ENCODE results near the gene KRT222.
A peak's percentile ranks its signal among the peaks of the same experiment; 100 is the strongest.

The KRT222 gene

DNA sequence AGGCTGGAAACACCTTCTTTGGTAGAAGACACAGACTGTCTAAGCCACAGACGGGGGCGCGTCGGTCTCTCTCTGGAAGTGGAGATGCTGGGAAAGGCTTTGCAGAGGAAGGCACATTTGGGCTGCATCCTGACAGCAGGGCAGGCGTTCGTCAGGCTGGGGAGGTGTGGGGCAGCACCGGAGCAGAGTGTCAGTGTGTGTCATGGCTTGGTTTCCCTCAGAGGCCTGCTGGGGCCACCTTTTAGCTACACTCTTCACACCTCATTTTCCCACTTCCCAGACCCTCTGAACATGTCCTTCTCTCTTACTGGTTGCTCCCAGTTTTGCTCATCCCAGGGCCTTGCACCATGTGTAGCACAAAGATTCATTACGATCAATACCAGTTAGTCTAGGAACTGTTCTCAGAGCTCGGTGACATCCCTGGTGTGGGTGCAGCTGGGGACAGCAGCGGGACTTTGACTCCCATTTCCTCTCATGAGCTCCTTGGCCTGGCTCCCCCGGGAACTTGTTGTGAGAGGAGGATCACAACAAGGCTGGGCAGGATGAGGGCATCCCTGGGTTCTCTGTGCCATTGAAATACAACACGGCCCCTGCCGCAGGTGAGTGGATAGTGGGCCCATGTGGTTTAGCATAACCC, 50.4 kb downstream of the KRT222 start:
- DNase-seq, result no peak

DNA sequence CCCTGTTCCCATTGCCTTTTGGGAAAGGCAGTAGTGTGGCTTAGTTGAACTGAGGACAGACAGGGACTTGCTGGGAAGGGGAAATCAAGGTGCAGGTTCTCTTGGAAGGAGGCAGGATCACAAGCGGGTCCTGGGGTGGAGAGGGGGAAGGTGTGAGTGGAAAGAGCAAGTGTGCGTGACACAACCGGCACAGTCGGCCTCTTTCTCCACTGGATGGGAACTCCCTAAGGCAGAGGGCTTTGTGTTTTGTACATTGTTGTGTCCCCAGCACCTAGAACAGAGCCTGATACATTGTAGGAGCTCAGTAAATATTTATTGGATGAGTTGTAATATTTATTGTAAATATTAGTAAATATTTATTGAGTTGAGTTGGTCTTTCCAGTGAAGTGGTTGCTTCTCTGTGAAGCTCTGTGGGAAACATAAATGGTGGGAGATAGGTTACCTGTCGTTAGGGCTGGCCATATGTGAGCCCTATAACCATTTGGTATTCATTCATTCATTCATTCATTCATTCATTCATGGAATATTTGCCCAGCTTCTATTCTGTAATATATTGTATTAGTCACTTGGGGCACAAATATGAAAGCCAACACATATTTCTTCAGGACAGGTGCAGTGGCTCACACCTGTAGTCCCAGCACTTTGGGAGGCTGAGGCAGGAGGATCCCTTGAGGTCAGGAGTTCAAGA, 51.4 kb downstream of the KRT222 start:
- no peak for DNase-seq

DNA sequence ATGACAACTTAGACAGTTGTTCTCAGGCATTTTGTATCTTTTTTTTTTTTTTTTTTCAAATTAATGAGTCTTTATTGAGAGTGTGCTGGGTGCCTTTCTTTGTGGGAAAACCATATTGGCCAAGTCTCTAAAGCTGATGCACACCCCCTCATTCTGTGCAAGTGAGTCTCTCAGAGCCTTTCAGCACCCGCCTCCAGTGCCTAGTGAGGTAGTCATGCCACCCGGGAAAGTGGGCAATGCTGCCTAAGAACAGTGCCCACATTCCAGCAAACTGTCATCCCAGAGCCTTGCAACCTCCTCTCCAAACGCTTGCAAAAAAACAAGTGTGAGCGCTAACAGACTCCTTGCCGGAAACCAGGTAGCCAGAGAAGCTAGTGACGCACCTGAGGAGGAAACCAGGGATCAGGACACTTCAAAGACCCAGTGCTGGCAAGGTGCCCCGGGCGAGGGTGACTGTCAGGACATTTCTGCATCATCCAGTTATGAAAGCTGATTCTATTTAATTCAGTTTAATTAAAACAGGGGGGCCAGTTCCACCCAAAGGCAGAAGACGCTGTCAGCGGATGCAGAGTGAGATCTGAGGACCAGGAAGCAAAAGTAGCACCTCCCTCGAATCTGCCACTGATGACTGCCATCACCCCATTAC, 52.3 kb downstream of the KRT222 start:
- DNase-seq, result peak; percentile 42 to 64

DNA sequence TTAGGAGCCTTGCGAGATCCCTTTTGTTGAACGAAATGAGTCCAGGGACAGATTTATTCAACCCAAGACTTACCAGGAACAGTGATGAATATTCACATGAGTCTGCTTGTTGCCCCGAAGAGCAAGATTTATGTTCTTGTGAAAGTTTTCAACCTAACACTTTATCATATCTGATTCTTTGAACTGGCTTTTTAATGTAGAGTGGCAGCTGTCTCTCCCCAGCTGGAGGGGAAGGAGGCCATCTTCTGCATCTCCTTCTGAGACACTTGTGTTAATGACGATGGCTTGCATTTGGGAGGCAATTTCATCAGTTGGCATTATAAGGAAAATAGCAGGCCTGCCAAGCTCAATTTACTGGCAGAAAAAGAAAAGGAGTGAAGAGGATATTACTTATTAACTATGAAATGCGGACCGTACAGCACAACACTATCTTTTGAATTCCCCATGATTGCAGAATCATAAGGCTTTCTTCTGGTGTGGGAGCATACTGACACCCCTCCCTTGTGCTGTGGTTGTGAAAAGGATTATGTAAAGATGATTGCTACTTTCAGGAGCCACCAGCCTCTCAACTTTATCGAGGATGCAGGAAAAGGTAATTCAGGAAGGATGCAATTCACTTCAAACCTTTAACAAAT, 53.0 kb downstream of the KRT222 start:
- DNase-seq, result no peak

DNA sequence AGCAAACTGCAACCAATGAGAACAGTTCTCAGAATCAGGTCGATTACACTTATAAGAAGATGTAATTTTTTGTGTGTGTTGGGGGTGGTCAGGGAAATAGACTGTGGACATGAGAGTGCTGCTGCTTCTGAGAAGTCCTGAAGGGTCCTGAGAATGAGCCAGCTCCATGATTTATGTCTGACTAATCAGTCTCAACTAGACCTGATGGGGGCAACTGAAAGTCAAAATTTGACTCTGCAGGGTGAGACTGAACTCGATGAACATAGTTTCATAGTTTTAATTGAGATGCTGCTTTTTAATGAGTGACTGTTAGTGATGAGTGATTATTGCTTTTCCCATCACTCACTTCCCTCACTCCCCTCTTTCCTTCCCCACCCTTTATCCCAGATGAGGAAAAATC, 54.6 kb downstream of the KRT222 start:
- DNase-seq, result no peak

DNA sequence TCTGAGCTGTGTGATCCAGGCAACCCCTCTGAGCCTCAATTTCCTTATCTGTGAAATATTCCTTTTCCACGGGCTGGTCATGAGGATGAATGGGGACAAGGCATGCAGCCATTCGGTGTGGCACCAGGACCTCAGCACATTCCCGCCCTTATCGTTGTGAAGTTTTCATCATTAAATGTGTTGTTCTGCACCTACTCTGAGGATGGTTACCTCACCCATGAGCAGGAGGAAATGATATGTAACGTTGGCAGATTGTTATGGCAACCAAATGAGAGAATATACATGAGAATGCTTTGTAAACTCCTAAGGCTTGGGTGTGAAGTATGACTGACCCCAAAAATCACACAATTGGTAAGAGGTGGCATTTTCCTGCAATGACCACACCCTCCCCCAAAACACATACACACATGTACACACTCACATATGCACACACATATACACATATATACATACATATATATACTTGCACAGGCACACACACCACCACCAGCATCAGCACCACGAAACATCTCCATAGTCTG, 56.9 kb downstream of the KRT222 start:
- no peak for DNase-seq

DNA sequence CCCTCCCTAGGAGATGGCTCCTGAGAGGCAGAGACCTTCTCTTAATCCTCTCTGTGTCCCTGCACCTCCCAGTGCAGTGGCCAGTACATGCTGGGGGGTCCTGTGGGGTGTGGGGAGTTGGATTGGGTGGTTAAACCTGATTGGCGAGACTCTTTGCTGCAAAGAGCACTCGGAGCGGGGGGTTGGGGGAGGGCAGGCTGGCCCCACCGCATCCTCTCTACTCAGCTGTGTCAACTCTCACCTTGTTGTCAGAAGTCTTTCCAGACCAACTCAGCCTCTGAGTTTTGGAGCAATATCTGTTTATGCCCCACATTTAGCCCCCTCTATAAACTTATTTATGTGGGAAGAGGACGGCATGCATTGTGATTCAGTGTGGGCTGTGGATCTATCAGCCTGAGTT, 57.3 kb downstream of the KRT222 start:
- no peak for DNase-seq

DNA sequence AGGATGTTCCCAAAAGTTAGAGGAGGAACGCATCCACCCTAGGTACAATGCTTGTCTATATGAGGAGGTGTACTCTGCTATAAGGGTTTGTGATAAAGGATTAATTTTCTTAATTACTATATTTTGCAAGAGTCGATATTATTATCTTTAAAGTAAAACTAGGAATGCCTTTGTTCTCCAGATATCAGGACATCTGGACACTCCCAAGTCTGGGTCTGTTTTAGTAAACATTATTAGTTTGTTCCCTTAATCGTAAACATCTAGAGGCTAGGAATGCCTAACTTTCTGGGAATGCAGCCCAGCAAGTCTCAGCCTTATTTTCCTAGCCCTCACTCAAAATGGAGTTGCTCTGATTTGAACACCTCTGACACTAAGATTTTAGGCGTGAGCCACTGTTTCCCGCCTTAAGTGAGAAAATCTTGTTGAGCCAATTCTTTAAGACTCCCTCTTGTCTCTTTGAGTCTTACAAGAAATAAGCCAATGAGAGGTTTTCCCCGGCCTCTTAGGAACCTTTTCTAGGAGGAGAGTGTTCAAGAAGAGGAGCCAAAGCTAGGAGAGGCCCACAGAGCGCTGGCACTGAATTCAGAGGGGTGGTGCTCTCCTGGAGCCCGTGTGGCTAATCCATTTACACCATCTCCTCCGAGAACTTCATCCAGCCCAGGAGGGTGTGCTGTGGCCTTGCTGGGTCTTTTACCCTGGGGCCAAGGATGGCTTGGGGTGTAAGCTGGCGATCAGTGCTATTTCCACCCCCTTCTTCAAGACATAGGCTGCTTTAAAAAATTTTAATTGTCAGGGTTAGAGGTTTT, 58.2 kb downstream of the KRT222 start:
- no peak for DNase-seq

DNA sequence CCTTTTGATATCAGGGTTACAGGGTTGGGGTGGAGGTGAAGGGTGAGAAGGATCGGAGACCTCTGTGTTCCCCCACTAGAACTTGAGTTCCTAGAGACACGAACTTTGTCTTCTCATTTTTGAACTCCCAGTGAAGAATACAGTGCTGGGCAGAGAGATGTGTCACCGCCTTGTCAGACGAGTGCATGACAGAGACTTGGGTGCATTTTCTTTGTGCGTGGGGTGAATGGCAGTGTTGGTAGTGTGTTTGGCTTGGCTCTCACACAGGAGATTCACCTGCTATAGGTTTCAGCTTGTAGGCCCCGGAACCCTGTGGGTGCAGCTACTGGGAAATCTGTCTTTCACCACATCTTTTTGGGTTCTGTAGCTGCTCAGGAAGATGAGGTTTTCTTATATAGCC, 59.7 kb downstream of the KRT222 start:
- DNase-seq, result peak; percentile 50 to 82
